Measurements from ENCODE around the gene TYW3.

Gene TYW3

DNA sequence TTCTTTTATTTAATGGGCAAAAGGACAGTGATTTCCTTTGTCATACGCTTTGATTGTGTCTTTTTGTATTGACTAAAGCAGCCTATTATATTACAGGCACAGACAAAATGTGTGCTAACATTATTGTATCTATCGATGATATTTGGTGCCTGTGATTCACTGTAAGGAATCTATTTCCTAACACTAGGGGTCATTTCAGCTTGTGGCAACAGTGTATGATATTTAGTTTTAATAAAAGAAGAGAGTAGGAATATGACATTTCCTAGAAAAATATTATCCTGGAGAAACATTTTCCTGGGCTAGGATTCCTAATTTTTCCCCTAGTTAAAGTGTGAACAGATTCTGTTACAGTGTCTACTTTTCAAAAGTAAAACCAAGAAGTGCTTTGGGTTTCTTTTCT, 42.8 kb downstream of the TYW3 start:
- no peak overlapping the region for H3K4me3 ChIP-seq (ENCODE audit: low read depth in 1 of 2, low read length in 2 of 2)
- ATAC-seq (ENCODE audit: insufficient read depth, low read depth) (no peak), DNase-seq (no peak)
- no peak overlapping the region for H3K9ac ChIP-seq (ENCODE audit: low read depth, low read length)
- H3K27me3 ChIP-seq (ENCODE audit: insufficient read depth, low read length, poor library complexity), result peaks cover 3% of the 10 kb centered on the region
- no peaks in the 10 kb centered on the region for H3K79me2 ChIP-seq (ENCODE audit: insufficient read depth, low read length)
- no peaks in the 10 kb centered on the region for H3K4me1 ChIP-seq (ENCODE audit: insufficient read depth, low read length)
- no peaks in the 10 kb centered on the region for H4K20me1 ChIP-seq (ENCODE audit: insufficient read depth, low read length)
- H3K4me2 ChIP-seq (ENCODE audit: insufficient read depth, low read length), result no peak overlapping the region
- no peaks in the 10 kb centered on the region for H3K36me3 ChIP-seq (ENCODE audit: insufficient read depth, low read length)
- TF ChIP-seq, protein P1, sequence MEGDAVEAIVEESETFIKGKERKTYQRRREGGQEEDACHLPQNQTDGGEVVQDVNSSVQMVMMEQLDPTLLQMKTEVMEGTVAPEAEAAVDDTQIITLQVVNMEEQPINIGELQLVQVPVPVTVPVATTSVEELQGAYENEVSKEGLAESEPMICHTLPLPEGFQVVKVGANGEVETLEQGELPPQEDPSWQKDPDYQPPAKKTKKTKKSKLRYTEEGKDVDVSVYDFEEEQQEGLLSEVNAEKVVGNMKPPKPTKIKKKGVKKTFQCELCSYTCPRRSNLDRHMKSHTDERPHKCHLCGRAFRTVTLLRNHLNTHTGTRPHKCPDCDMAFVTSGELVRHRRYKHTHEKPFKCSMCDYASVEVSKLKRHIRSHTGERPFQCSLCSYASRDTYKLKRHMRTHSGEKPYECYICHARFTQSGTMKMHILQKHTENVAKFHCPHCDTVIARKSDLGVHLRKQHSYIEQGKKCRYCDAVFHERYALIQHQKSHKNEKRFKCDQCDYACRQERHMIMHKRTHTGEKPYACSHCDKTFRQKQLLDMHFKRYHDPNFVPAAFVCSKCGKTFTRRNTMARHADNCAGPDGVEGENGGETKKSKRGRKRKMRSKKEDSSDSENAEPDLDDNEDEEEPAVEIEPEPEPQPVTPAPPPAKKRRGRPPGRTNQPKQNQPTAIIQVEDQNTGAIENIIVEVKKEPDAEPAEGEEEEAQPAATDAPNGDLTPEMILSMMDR (IDR thresholded peaks at IDR 0.05; ENCODE audit: borderline replicate concordance, extremely low read depth, low read length, poor library complexity, severe bottlenecking), result no peak
- TF ChIP-seq EZH2 (IDR thresholded peaks at IDR 0.05; ENCODE audit: borderline replicate concordance, low read depth, low read length, severe bottlenecking), result no peak
- H3K9me3 ChIP-seq (ENCODE audit: insufficient read depth, low read length, severe bottlenecking), result no peaks in the 10 kb centered on the region
- H3K27ac ChIP-seq (ENCODE audit: low read length), result no peak overlapping the region
- no peak overlapping the region for H2AFZ ChIP-seq (ENCODE audit: low read depth, low read length)

DNA sequence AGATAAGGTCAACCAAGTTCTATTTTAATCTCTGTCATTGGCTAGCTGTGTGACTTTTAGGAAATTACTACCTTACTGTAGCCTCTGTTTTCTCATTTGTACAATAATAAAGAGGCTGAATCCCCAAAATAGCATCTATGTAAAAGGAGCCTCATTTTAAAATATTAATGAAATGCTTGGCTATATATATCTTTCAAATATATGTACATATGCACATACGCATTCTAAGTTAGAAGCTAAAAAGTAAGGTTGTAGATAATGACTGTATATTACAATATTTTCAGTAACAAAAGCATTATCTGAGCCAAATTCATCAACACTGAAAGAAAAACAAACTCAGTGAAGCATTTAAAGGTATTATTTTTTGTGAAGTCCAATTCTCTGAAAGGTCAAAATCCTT, 44.6 kb downstream of the TYW3 start:
- Histone ChIP-seq H3K27me3 (ENCODE audit: insufficient read depth, low read length, poor library complexity) (peaks cover 3% of the 10 kb centered on the region), H3K27ac (ENCODE audit: low read length) (no peak overlapping the region), H2AFZ (ENCODE audit: low read depth, low read length) (no peak overlapping the region), H3K4me3 (ENCODE audit: low read depth in 1 of 2, low read length in 2 of 2) (no peak overlapping the region), H3K4me1 (ENCODE audit: insufficient read depth, low read length) (no peaks in the 10 kb centered on the region), H3K79me2 (ENCODE audit: insufficient read depth, low read length) (no peaks in the 10 kb centered on the region), H4K20me1 (ENCODE audit: insufficient read depth, low read length) (no peaks in the 10 kb centered on the region), H3K4me2 (ENCODE audit: insufficient read depth, low read length) (no peak overlapping the region), H3K9ac (ENCODE audit: low read depth, low read length) (no peak overlapping the region), H3K9me3 (ENCODE audit: insufficient read depth, low read length, severe bottlenecking) (no peaks in the 10 kb centered on the region), H3K36me3 (ENCODE audit: insufficient read depth, low read length) (no peaks in the 10 kb centered on the region)
- ATAC-seq (ENCODE audit: insufficient read depth, low read depth), result no peak
- no peak for DNase-seq
- TF ChIP-seq, protein P1 (IDR thresholded peaks at IDR 0.05; ENCODE audit: borderline replicate concordance, extremely low read depth, low read length, poor library complexity, severe bottlenecking), result no peak
- no peak for TF ChIP-seq EZH2 (IDR thresholded peaks at IDR 0.05; ENCODE audit: borderline replicate concordance, low read depth, low read length, severe bottlenecking)

DNA sequence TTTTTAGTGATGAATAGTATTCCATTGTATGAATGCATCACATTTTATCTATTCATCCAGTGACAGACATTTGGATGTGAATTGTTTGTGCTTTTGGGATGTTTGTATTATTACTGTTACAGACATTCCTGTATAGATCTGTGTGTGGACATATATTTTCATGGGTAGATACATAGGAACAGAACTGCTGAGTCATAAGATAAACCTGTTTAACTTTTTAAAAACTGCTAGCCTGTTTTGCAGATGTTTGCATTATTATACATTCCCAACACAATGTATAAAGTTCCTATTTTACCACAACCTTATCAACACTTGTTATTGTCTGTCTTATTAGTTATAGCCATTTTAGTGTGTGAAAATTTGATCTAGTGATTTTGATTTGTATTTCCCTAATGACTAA, 46.8 kb downstream of the TYW3 start:
- ATAC-seq (ENCODE audit: insufficient read depth, low read depth) (no peak), DNase-seq (no peak)
- H3K9ac ChIP-seq (ENCODE audit: low read depth, low read length), result no peak overlapping the region
- H3K4me1 ChIP-seq (ENCODE audit: insufficient read depth, low read length), result no peaks in the 10 kb centered on the region
- H3K4me2 ChIP-seq (ENCODE audit: insufficient read depth, low read length), result no peak overlapping the region
- no peak for TF ChIP-seq EZH2 (IDR thresholded peaks at IDR 0.05; ENCODE audit: borderline replicate concordance, low read depth, low read length, severe bottlenecking)
- TF ChIP-seq, protein P1 (IDR thresholded peaks at IDR 0.05; ENCODE audit: borderline replicate concordance, extremely low read depth, low read length, poor library complexity, severe bottlenecking), result no peak
- no peaks in the 10 kb centered on the region for H4K20me1 ChIP-seq (ENCODE audit: insufficient read depth, low read length)
- no peak overlapping the region for H3K4me3 ChIP-seq (ENCODE audit: low read depth in 1 of 2, low read length in 2 of 2)
- H3K79me2 ChIP-seq (ENCODE audit: insufficient read depth, low read length), result no peaks in the 10 kb centered on the region
- no peaks in the 10 kb centered on the region for H3K27me3 ChIP-seq (ENCODE audit: insufficient read depth, low read length, poor library complexity)
- H3K9me3 ChIP-seq (ENCODE audit: insufficient read depth, low read length, severe bottlenecking), result no peaks in the 10 kb centered on the region
- no peak overlapping the region for H2AFZ ChIP-seq (ENCODE audit: low read depth, low read length)
- H3K36me3 ChIP-seq (ENCODE audit: insufficient read depth, low read length), result no peaks in the 10 kb centered on the region
- H3K27ac ChIP-seq (ENCODE audit: low read length), result no peak overlapping the region

DNA sequence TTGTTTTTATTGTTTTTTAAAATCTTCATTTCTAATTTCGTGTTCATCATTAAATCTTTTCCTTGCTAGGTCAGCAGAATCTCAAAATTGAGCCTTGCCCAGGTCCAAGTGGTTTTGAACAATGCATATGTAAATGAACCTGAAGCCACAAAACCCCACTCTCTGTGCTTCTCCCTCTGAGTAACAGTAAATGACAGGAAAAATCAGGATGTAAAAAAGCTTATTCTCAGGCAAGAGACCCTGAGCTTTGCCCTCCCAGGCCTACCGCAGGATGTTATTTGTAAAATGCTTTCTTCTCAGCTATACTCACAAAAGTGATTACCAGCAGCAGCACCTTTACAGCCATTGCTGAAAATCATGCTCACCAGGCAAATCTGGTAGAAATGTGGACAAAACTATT, 47.6 kb downstream of the TYW3 start:
- Histone ChIP-seq H3K9me3 (ENCODE audit: insufficient read depth, low read length, severe bottlenecking) (no peaks in the 10 kb centered on the region), H3K4me3 (ENCODE audit: low read depth in 1 of 2, low read length in 2 of 2) (no peak overlapping the region), H3K27me3 (ENCODE audit: insufficient read depth, low read length, poor library complexity) (no peaks in the 10 kb centered on the region), H3K4me1 (ENCODE audit: insufficient read depth, low read length) (no peaks in the 10 kb centered on the region), H3K4me2 (ENCODE audit: insufficient read depth, low read length) (no peak overlapping the region), H2AFZ (ENCODE audit: low read depth, low read length) (no peak overlapping the region), H3K79me2 (ENCODE audit: insufficient read depth, low read length) (no peaks in the 10 kb centered on the region), H3K27ac (ENCODE audit: low read length) (no peak overlapping the region), H3K36me3 (ENCODE audit: insufficient read depth, low read length) (no peaks in the 10 kb centered on the region), H4K20me1 (ENCODE audit: insufficient read depth, low read length) (no peaks in the 10 kb centered on the region), H3K9ac (ENCODE audit: low read depth, low read length) (no peak overlapping the region)
- ATAC-seq (ENCODE audit: insufficient read depth, low read depth) (no peak), DNase-seq (no peak)
- no peak for TF ChIP-seq EZH2 (IDR thresholded peaks at IDR 0.05; ENCODE audit: borderline replicate concordance, low read depth, low read length, severe bottlenecking)
- TF ChIP-seq, protein P1 (IDR thresholded peaks at IDR 0.05; ENCODE audit: borderline replicate concordance, extremely low read depth, low read length, poor library complexity, severe bottlenecking), result no peak
